K562 (cell line): ENCODE data around the gene DENR. TPM values are rescaled to one million over a fixed set of nuclear protein-coding genes. Genes with fewer than 3 reads are reported as not detected.
"Not testable (repeated sequence)": the region's sequence is repeated elsewhere in the genome, so short reads cannot be mapped to it uniquely, and the experiment has no call there.

Experiments used
- ATAC-seq: fragments of 200-7000 bp; cut with Tn5 transposase; 3 replicates; pipeline ENCODE4 v1.9.1; 2020; ENCODE audit warnings: moderate library complexity
- BruUV-seq: library from RNA; stranded (reverse); fragments of 400-500 nt; replicated peaks from 2 replicates; lab custom pipeline; 2021; lab: Mats Ljungman, UMichigan
- CTCF ChIA-PET: fragments of 300-600 bp; formaldehyde crosslinking; extraction: SDS; loops from one replicate; lab custom pipeline; 2021; ENCODE audit warnings: low intra/inter-chr PET ratio; lab: Yijun Ruan, JAX
- POLR2A ChIA-PET: fragments of 300-600, 350-650 bp; sonication (Branson Sonifier 250); formaldehyde crosslinking; extraction: SDS; loops from one replicate; lab custom pipeline; 2021; ENCODE audit warnings: antibody characterized with exemption, inconsistent platforms; lab: Yijun Ruan, JAX
- DNase-seq, 4 experiments: peaks; one replicate each; pipeline versions ENCODE4 v3.0.0 to v3.0.0-alpha.2; 2011 to 2018; ENCODE audit warnings: low spot score in 3 of 4, mixed read lengths in 3 of 4; ENCODE audit errors: extremely low read depth in 1 of 4
- FAIRE-seq: peaks from 2 replicates; lab custom pipeline; 2011; peaks lifted over from hg19 to GRCh38; lab: Jason Lieb, UNC
- H2AFZ ChIP-seq: 2 replicates; pipeline ENCODE4 v1.6.0; 2011; ENCODE audit warnings: low read depth, low read length, control low read depth, inconsistent platforms
- H3K27ac ChIP-seq: fragments of 200-600 bp; 3 replicates; pipeline ENCODE4 v1.8.0; 2011; ENCODE audit warnings: low read depth, mild to moderate bottlenecking, control low read depth, inconsistent platforms, low read length, moderate library complexity, mixed read lengths; ENCODE audit errors: extremely low read depth
- H3K27me3 ChIP-seq, 2 experiments: fragments of 300-600 bp in 1 of 2; 2 replicates in 1 of 2; 3 replicates in 1 of 2; pipeline versions ENCODE4 v1.6.0 to v1.8.0; 2011; ENCODE audit warnings: inconsistent platforms in 2 of 2, low read length in 2 of 2, mild to moderate bottlenecking in 1 of 2, mixed read lengths in 1 of 2, moderate library complexity in 1 of 2; ENCODE audit not compliant: control insufficient read depth in 2 of 2, insufficient read depth in 2 of 2
- H3K36me3 ChIP-seq: fragments of 300-600 bp; 3 replicates; pipeline ENCODE4 v1.8.0; 2011; ENCODE audit warnings: mild to moderate bottlenecking, low read length, inconsistent platforms; ENCODE audit not compliant: control insufficient read depth, insufficient read depth
- H3K4me1 ChIP-seq, 2 experiments: fragments of 200-600 bp in 1 of 2; replicated peaks in 1 of 2; 2 replicates in 1 of 2; 3 replicates in 1 of 2; pipeline versions ENCODE4 v1.5.1 to v1.8.0; 2011; ENCODE audit warnings: inconsistent platforms in 2 of 2, low read length in 2 of 2, mild to moderate bottlenecking in 1 of 2, mixed read lengths in 1 of 2, moderate library complexity in 1 of 2; ENCODE audit not compliant: control insufficient read depth in 2 of 2, insufficient read depth in 2 of 2
- H3K4me2 ChIP-seq: 2 replicates; pipeline ENCODE4 v1.6.1; 2011; ENCODE audit warnings: low read length, control low read depth, inconsistent platforms, mixed read lengths; ENCODE audit not compliant: insufficient read depth
- H3K4me3 ChIP-seq: fragments of 200-600 bp; sonication (generic), shearing (Covaris generic); 2 replicates; pipeline ENCODE4 v1.5.1; 2016; ENCODE audit warnings: control low read depth, inconsistent platforms
- H3K79me2 ChIP-seq: fragments of 200-600 bp; 3 replicates; pipeline ENCODE4 v1.8.0; 2011; ENCODE audit warnings: low read length, inconsistent platforms; ENCODE audit not compliant: control insufficient read depth, insufficient read depth
- H3K9ac ChIP-seq, 2 experiments: 2 replicates each; pipeline versions ENCODE4 v1.6.0 to v1.6.1; 2011; ENCODE audit warnings: low read depth in 2 of 2, low read length in 2 of 2, control low read depth in 1 of 2, inconsistent platforms in 1 of 2, mild to moderate bottlenecking in 1 of 2, mixed read lengths in 1 of 2; ENCODE audit not compliant: insufficient read depth in 1 of 2
- H3K9me1 ChIP-seq: one replicate; pipeline ENCODE4 v1.6.0; 2011; ENCODE audit warnings: inconsistent platforms, mild to moderate bottlenecking, low read length, moderate library complexity; ENCODE audit not compliant: control insufficient read depth, insufficient read depth
- H3K9me3 ChIP-seq: replicated peaks from 2 replicates; pipeline ENCODE4 v1.5.1; 2011; ENCODE audit warnings: low read depth, low read length, inconsistent platforms; ENCODE audit not compliant: control insufficient read depth, insufficient read depth
- H4K20me1 ChIP-seq: replicated peaks from 2 replicates; pipeline ENCODE4 v1.6.1; 2011; ENCODE audit warnings: low read length, inconsistent platforms, mixed read lengths; ENCODE audit not compliant: control insufficient read depth, insufficient read depth
- FOXK1 ChIP-seq: sonication (generic); formaldehyde crosslinking; IDR thresholded peaks from 2 replicates; pipeline ENCODE4 v1.8.0; 2022; ENCODE audit warnings: missing genetic modification reagents, mild to moderate bottlenecking, borderline replicate concordance
- NFE2 ChIP-seq: IDR thresholded peaks from 2 replicates; pipeline ENCODE4 v1.6.1; 2014; ENCODE audit warnings: antibody characterized with exemption, low read depth
- PTBP1 ChIP-seq: fragments of 200-400 bp; formaldehyde crosslinking; IDR thresholded peaks from 2 replicates; pipeline ENCODE4 v1.6.1; 2017; ENCODE audit warnings: low read depth, low read length
- SMARCC2 ChIP-seq: fragments of 450-650 bp; IDR thresholded peaks from 2 replicates; pipeline ENCODE4 v1.6.1; 2017; ENCODE audit warnings: antibody characterized with exemption, moderate library complexity, mild to moderate bottlenecking, low read depth
- ZNF253 ChIP-seq: fragments of 250-450 bp; sonication (Bioruptor Pico); conservative IDR thresholded peaks from 2 replicates; pipeline ENCODE4 v1.6.1; 2021; ENCODE audit warnings: mild to moderate bottlenecking
- ZNF324 ChIP-seq: fragments of 250-450 bp; sonication (Bioruptor Pico); IDR thresholded peaks from 2 replicates; pipeline ENCODE4 v1.4.0; 2020; ENCODE audit warnings: mild to moderate bottlenecking
- ZNF668 ChIP-seq: fragments of 250-450 bp; sonication (Bioruptor Pico); IDR thresholded peaks from 2 replicates; pipeline ENCODE4 v1.8.0; 2022; ENCODE audit warnings: mild to moderate bottlenecking, inconsistent platforms
- ZNF785 ChIP-seq: fragments of 250-450 bp; sonication (Bioruptor Pico); IDR thresholded peaks from 2 replicates; pipeline ENCODE4 v1.4.0; 2020; ENCODE audit warnings: mild to moderate bottlenecking
- WGBS: fragments of 100-300 bp; shearing (Covaris generic); methylation state at CpG from one replicate; pipeline ENCODE4 v1.1.6; 2016; ENCODE audit warnings: low coverage, mixed read lengths; ENCODE audit not compliant: insufficient coverage; ENCODE audit errors: missing lambda C conversion rate; 5-methylcytosine and 5-hydroxymethylcytosine counted together
- in situ Hi-C: fragments of 300-500 bp; cut with MboI; formaldehyde crosslinking; loops from 4 replicates; pipeline ENCODE4 v1.15.0; 2018; ENCODE audit warnings: inconsistent platforms, mixed read lengths
- intact Hi-C: fragments of 100-400 bp; cut with micrococcal nuclease; formaldehyde crosslinking; loops from 2 replicates; pipeline ENCODE4 v1.14.2; 2022
- polyA plus RNA-seq, 8 experiments: library from polyadenylated mRNA; depleted of rRNA in 4 of 8; stranded (reverse) in 5 of 8; unstranded in 3 of 8; fragments of >200 nt; fragmentation: Nextera tagmentation in 2 of 8; fragmentation: Illumina TruSeq in 1 of 8; extraction: Ambion mirVana in 2 of 8; extraction: Trizol in 1 of 8; gene quantifications; 2 replicates each; pipeline versions ENCODE4 v1.2.1 to v1.2.3, GENCODE V29; 2011 to 2014; ENCODE audit warnings: inconsistent platforms in 1 of 8, missing spikeins in 1 of 8
- total RNA-seq, 7 experiments: library from RNA; depleted of rRNA in 6 of 7; stranded (reverse); fragments of >200 nt in 6 of 7; fragmentation: Illumina TruSeq in 2 of 7; extraction: Trizol in 2 of 7; gene quantifications; 2 replicates each; pipeline versions ENCODE4 v1.2.1 to v1.2.3, GENCODE V29; 2011 to 2021; ENCODE audit warnings: low replicate concordance in 1 of 7
- TF ChIP-seq, protein P1 (sequence below): sonication (generic); formaldehyde crosslinking; IDR thresholded peaks from 2 replicates; pipeline ENCODE4 v1.8.0; 2022; ENCODE audit warnings: mild to moderate bottlenecking, missing genetic modification reagents
- TF ChIP-seq, protein P2 (sequence below): fragments of 450-650 bp; formaldehyde crosslinking; IDR thresholded peaks from 2 replicates; pipeline ENCODE4 v1.4.0; 2020; ENCODE audit warnings: mild to moderate bottlenecking, mixed read lengths
- TF ChIP-seq, protein P3 (sequence below): fragments of 200-800 bp; sonication (Bioruptor generic); IDR thresholded peaks from 2 replicates; pipeline ENCODE4 v1.6.1; 2017; ENCODE audit warnings: missing genetic modification characterization, missing compliant biosample characterization

DENR gene
- total and polyA plus RNA-seq, 9 of the 15 experiments (the other 6 are each of a cell fraction or from before 2014, with no cell fraction given): 32.5 to 77.4 (median 54.7) TPM

GRCh38 chr12:122752464-122753318, at the start of gene DENR (continued):
- TF ChIP-seq, protein P1, sequence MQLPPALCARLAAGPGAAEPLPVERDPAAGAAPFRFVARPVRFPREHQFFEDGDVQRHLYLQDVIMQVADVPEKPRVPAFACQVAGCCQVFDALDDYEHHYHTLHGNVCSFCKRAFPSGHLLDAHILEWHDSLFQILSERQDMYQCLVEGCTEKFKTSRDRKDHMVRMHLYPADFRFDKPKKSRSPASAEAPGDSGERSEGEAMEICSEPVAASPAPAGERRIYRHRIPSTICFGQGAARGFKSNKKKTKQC: peak; percentile 27; the same call in 1 of the 2 replicates
- TF ChIP-seq, protein P2, sequence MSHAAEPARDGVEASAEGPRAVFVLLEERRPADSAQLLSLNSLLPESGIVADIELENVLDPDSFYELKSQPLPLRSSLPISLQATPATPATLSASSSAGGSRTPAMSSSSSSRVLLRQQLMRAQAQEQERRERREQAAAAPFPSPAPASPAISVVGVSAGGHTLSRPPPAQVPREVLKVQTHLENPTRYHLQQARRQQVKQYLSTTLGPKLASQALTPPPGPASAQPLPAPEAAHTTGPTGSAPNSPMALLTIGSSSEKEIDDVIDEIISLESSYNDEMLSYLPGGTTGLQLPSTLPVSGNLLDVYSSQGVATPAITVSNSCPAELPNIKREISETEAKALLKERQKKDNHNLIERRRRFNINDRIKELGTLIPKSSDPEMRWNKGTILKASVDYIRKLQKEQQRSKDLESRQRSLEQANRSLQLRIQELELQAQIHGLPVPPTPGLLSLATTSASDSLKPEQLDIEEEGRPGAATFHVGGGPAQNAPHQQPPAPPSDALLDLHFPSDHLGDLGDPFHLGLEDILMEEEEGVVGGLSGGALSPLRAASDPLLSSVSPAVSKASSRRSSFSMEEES: 0 out of 2 replicates have a peak, but pooled peaks have one; percentile 1
- TF ChIP-seq SMARCC2 (no peak), ZNF253 (no peak), ZNF668 (no peak), FOXK1 (CRISPR knock-in tag) (no peak), PTBP1 (no peak), ZNF785 (CRISPR knock-in tag) (no peak), ZNF324 (CRISPR knock-in tag) (peak; percentile 63; the same call in 1 of the 2 replicates), NFE2 (peak; percentile 83)
- TF ChIP-seq, protein P3, sequence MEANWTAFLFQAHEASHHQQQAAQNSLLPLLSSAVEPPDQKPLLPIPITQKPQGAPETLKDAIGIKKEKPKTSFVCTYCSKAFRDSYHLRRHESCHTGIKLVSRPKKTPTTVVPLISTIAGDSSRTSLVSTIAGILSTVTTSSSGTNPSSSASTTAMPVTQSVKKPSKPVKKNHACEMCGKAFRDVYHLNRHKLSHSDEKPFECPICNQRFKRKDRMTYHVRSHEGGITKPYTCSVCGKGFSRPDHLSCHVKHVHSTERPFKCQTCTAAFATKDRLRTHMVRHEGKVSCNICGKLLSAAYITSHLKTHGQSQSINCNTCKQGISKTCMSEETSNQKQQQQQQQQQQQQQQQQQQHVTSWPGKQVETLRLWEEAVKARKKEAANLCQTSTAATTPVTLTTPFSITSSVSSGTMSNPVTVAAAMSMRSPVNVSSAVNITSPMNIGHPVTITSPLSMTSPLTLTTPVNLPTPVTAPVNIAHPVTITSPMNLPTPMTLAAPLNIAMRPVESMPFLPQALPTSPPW: peak; percentile 62; the same call in 1 of the 2 replicates

DNA sequence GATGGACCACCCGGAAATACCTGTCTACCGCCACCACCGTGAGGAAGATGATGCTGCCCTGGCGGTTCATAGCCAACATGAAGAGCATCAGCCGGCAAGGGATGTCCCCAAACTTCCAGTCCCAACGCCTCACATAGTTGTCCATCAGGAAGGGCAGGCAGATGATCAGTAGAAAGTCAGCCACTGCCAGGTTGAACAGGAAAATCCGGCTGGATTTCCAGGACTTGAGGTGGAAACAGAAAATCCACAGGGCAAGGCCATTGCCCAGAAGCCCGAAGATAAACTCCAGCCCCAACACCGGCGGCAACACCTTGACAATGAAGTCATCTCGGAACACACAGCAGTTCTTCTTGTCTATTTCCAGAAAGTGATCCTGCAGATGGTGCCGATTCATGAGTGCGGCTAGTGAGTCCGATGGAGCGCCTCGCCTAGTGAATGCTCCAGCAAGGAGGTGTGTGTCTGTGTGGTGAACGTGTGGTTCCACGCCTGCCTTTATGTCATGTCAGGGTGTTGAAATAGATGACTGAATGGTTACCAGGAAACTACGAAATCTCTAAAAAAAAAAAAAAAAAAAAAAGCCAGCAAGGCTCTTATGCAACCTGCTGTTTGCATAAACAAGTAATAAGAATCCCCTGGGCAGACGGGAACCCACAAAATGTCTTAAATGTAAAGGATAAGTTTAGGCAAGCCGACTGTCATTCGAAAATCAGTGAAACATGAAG, 49.6 kb upstream of the DENR start, which contains the start of gene HCAR2:
HCAR2 (minus strand) TSS at position 468 of the 722 bp plus-strand sequence; CDS start at position 394, 74 bp downstream.
- in situ Hi-C loops, BruUV-seq: not testable (repeated sequence)

More for the DNA sequence above, 49.6 kb upstream of the DENR start, which contains the start of gene HCAR2:
- H2AFZ ChIP-seq, H3K9ac ChIP-seq, H3K4me1 ChIP-seq, DNase-seq, CTCF ChIA-PET, H4K20me1 ChIP-seq, H3K79me2 ChIP-seq, H3K27ac ChIP-seq, ATAC-seq, H3K9me1 ChIP-seq, H3K9me3 ChIP-seq, FAIRE-seq, H3K36me3 ChIP-seq, H3K4me2 ChIP-seq, intact Hi-C loops, POLR2A ChIA-PET, H3K4me3 ChIP-seq: not testable (repeated sequence)
- 11% methylated on average over 22 of the region's 22 CpGs for WGBS
- peaks cover 14 to 18% of the 10 kb centered on the region in 2 experiments for H3K27me3 ChIP-seq
